ENCODE measurements around the gene ZSCAN30.

The ZSCAN30 gene

GRCh38 chr18:35252466-35252865, 37.6 kb downstream of the ZSCAN30 start:
- no peak for DNase-seq (ENCODE audit: extremely low read depth, low read depth)
- no peak for TF ChIP-seq CTCF (IDR thresholded peaks at IDR 0.05; ENCODE audit: low read depth, low read length, missing control alignments)
- no peak overlapping the region for H3K4me3 ChIP-seq (replicated peaks; ENCODE audit: low read depth, low read length)

DNA sequence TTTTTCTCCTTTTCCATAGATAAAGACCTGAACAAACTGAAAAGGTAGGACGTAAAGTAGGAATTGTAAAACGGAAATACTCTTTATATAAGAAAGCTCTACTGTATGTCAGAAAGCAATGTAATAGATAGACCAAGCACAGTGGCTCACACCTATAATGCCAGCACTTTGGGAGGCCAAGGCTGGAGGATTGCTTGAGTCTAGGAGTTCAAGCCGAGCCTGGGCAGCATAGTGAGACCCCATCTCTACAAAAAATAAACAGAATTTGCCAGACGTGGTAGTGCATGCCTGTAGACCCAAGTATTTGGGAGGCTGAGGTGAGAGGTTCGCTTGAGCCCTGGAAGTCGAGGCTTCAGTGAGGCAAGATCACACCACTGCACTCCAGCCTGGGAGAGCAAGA, 41.6 kb downstream of the ZSCAN30 start:
- no peak for TF ChIP-seq CTCF (IDR thresholded peaks at IDR 0.05; ENCODE audit: low read depth, low read length, missing control alignments)
- H3K4me3 ChIP-seq (replicated peaks; ENCODE audit: low read depth, low read length), result no peak overlapping the region
- DNase-seq (ENCODE audit: extremely low read depth, low read depth), result no peak

DNA sequence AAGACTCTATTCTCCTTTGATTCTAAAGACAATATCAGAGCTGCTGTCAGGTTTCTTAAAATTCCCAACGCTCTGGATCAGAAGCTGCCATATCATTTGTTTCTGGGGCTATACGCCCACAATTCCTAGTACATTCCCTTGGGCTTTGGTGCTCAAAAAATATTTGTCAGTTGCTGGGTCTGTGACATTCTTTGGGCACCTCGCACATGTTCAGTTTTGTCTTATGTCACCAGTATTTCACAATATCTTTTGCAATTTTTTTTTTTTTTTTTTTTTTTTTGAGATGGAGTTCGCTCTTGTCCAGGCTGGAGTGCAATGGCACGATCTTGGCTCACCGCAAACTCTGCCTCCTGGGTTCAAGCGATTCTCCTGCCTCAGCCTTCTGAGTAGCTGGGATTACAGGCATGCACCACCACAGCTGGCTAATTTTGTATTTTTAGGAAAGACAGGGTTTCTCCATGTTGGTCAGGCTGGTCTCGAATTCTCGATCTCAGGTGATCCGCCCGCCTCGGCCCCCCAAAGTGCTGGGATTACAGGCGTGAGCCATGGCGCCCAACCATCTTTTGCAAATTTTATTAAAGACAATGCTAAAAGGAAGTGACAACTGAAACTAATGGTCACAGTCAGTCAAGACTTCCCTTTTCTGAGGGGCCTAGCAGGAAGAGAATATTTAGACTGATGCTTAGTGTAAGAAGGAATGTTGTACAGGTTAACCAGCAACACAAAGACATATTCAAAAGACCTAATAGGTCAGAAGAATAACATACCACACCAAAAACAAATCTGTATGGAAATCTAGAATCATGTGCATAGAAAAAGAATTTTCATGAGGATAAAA, 42.4 kb downstream of the ZSCAN30 start:
- DNase-seq (ENCODE audit: extremely low read depth, low read depth), result no peak
- TF ChIP-seq CTCF (IDR thresholded peaks at IDR 0.05; ENCODE audit: low read depth, low read length, missing control alignments), result no peak
- no peak overlapping the region for H3K4me3 ChIP-seq (replicated peaks; ENCODE audit: low read depth, low read length)

DNA sequence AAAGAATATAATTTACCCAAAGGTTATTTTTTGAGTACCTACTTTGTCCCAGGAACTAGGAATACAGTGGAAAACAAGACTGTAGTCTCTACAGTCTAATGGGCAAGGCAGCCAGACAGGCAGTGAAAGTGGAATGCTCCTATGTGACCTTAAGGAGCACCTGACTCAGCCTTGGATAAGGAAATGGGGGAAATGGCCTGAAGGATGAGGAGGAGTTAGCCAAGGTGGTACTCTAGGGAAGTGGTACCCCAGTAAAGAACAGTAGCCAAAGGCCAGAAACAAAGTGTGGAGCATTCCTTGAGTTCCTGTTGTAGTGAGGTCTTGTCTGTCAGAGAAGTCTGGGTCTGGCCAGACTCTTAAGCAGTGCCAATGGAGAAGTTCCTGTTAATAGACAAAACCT, 43.2 kb downstream of the ZSCAN30 start:
- TF ChIP-seq CTCF (IDR thresholded peaks at IDR 0.05; ENCODE audit: low read depth, low read length, missing control alignments), result no peak
- H3K4me3 ChIP-seq (replicated peaks; ENCODE audit: low read depth, low read length), result no peak overlapping the region
- no peak for DNase-seq (ENCODE audit: extremely low read depth, low read depth)

DNA sequence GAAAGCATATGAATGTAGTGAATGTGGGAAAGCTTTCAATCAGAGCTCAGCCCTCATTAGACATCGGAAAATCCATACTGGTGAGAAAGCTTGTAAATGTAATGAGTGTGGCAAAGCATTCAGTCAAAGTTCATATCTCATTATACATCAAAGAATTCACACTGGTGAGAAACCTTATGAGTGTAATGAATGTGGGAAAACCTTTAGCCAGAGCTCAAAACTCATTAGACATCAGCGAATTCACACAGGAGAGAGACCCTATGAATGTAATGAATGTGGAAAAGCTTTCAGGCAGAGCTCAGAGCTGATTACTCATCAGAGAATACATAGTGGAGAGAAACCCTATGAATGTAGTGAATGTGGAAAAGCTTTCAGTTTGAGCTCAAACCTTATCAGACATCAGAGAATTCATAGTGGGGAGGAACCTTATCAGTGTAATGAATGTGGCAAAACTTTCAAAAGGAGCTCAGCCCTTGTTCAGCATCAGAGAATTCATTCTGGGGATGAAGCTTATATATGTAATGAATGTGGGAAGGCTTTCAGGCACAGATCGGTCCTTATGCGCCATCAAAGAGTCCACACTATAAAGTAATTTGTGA, 44.2 kb downstream of the ZSCAN30 start:
- H3K4me3 ChIP-seq (replicated peaks; ENCODE audit: low read depth, low read length), result no peak overlapping the region
- TF ChIP-seq CTCF (IDR thresholded peaks at IDR 0.05; ENCODE audit: low read depth, low read length, missing control alignments), result no peak
- no peak for DNase-seq (ENCODE audit: extremely low read depth, low read depth)

DNA sequence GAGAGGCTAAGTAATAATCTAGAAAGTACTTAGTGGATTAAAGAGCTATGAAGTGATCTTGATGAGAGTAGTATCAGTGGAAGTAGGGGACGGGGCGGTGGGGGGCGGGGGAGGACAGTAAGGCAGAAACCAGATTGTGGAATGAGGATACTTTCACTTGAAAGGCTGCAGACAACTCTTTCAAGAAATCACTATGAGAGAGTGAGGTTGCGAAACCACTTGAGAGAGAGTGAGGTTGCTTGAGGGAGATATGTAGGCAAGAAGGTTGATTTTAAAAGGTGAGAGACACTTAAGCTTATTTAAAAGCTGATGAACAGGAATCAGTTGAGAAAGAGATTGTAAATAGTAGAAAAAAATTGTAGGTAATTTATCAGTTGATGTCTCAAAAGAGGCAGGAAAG, 45.4 kb downstream of the ZSCAN30 start:
- TF ChIP-seq CTCF (IDR thresholded peaks at IDR 0.05; ENCODE audit: low read depth, low read length, missing control alignments), result no peak
- H3K4me3 ChIP-seq (replicated peaks; ENCODE audit: low read depth, low read length), result no peak overlapping the region
- DNase-seq (ENCODE audit: extremely low read depth, low read depth), result no peak

Data from HFF-Myc (cell line).